HFF-Myc (cell line): Measurements from ENCODE around the gene KIR3DL2.
"Not testable (repeated sequence)": the region's sequence is repeated elsewhere in the genome, so short reads cannot be mapped to it uniquely, and the experiment has no call there.

Experiments used
- DNase-seq: peaks from one replicate; pipeline ENCODE4 v3.0.0-alpha.2; 2011; ENCODE audit warnings: low read depth; ENCODE audit errors: extremely low read depth
- H3K4me3 ChIP-seq: replicated peaks from 2 replicates; pipeline ENCODE4 v1.5.1; 2011; ENCODE audit warnings: low read depth, mild to moderate bottlenecking, control low read depth, low read length
- CTCF ChIP-seq: IDR thresholded peaks from 2 replicates; pipeline ENCODE4 v1.5.1; 2012; ENCODE audit warnings: mild to moderate bottlenecking, low read depth, low read length, control low read depth; ENCODE audit errors: missing control alignments

Gene KIR3DL2

GRCh38 chr19:54903303-54903702 is 53.1 kb downstream of the KIR3DL2 start:
- TF ChIP-seq CTCF, result no peak
- no peak overlapping the region for H3K4me3 ChIP-seq
- DNase-seq, result no peak

- DNase-seq, H3K4me3 ChIP-seq: not testable (repeated sequence)
Measured at GRCh38 chr19:54904261-54904660, 54.0 kb downstream of the KIR3DL2 start.

GRCh38 chr19:54905421-54905802 is 55.2 kb downstream of the KIR3DL2 start:
- no peak for TF ChIP-seq CTCF
- DNase-seq, result no peak
- H3K4me3 ChIP-seq, result no peak overlapping the region

- H3K4me3 ChIP-seq, result no peak within 1 kb of the TSS
- DNase-seq, result no peak
- TF ChIP-seq CTCF, result no peak
Measured at GRCh38 chr19:54905803-54906511, 55.7 kb downstream of the KIR3DL2 start, which contains the start of gene NCR1. NCR1 (plus strand) TSS chr19:54906148; CDS start chr19:54906188, 40 bp downstream.

GRCh38 chr19:54906819-54907218 is 56.6 kb downstream of the KIR3DL2 start:
- H3K4me3 ChIP-seq, result no peak overlapping the region
- no peak for TF ChIP-seq CTCF
- no peak for DNase-seq

GRCh38 chr19:54907899-54908298 is 57.7 kb downstream of the KIR3DL2 start:
- not testable (repeated sequence) for DNase-seq, H3K4me3 ChIP-seq
